GM12878 (cell line): ENCODE data around the gene KDF1.

Experiments used
- CBX5 ChIP-seq: sonication (generic); IDR thresholded peaks from 2 replicates; pipeline ENCODE4 v1.6.1; 2016; ENCODE audit warnings: low read depth, moderate library complexity, mild to moderate bottlenecking, inconsistent platforms
- EZH2 ChIP-seq: IDR thresholded peaks from 2 replicates; pipeline ENCODE4 v1.6.1; 2012; ENCODE audit warnings: low read depth, mild to moderate bottlenecking, control low read depth, inconsistent platforms, low read length, borderline replicate concordance; ENCODE audit not compliant: control insufficient read depth
- REST ChIP-seq: IDR thresholded peaks from 2 replicates; pipeline ENCODE4 v1.6.1; 2012; ENCODE audit warnings: mild to moderate bottlenecking, low read depth, low read length

GRCh38 chr1:26998429-26999300 is 38.4 kb upstream of the KDF1 start:
- TF ChIP-seq REST: no peak
- TF ChIP-seq EZH2: no peak
- no peak for TF ChIP-seq CBX5
